ENCODE results near the gene FSCN2. TPM values are rescaled to one million over a fixed set of nuclear protein-coding genes. Genes with fewer than 3 reads are reported as not detected.

Gene FSCN2
- total RNA-seq, 2 experiments from 2014 or later = 0.21 to 0.50 TPM

GRCh38 chr17:81546906-81547613 lies 18.9 kb downstream of the FSCN2 start:
- POLR2A ChIA-PET = no interaction called here
- CTCF ChIA-PET = interaction anchor here (0.6 kb wide), 1 partner anchor 62 kb away, joined by 3 read pairs; no protein-coding TSS in a partner anchor

- POLR2A ChIA-PET = no interaction called here
- CTCF ChIA-PET = no interaction called here
Measured at GRCh38 chr17:81547614-81547982, 19.4 kb downstream of the FSCN2 start.

GRCh38 chr17:81549031-81549557 lies 20.9 kb downstream of the FSCN2 start:
- POLR2A ChIA-PET = no interaction called here
- CTCF ChIA-PET = no interaction called here

- ChIA-PET POLR2A (no interaction called here), CTCF (no interaction called here)
Measured at GRCh38 chr17:81549826-81550225, 21.6 kb downstream of the FSCN2 start.

- ChIA-PET POLR2A (no interaction called here), CTCF (interaction anchor here (0.8 kb wide), 1 partner anchor 13 kb away, joined by 3 read pairs; no protein-coding TSS in a partner anchor)
Measured at GRCh38 chr17:81550285-81550684, 22.1 kb downstream of the FSCN2 start.

- ChIA-PET POLR2A (no interaction called here), CTCF (interaction anchor here (0.8 kb wide), 1 partner anchor 13 kb away, joined by 3 read pairs; no protein-coding TSS in a partner anchor)
Measured at GRCh38 chr17:81550830-81551457, 22.8 kb downstream of the FSCN2 start.

- CTCF ChIA-PET = interaction anchor here (1.4 kb wide), 1 partner anchor 132 kb away, joined by 3 read pairs; the partner anchor contains the start of genes ARL16 and HGS
- POLR2A ChIA-PET = interaction anchor here (0.5 to 1.4 kb wide), 6 partner anchors 9 to 46 kb away, joined by 3 to 4 read pairs (median 4); no protein-coding TSS in a partner anchor
Measured at GRCh38 chr17:81551458-81552243, 23.5 kb downstream of the FSCN2 start.

- ChIA-PET POLR2A (interaction anchor here (0.5 to 1.4 kb wide), 8 partner anchors 9 to 313 kb away, joined by 3 to 4 read pairs (median 4); partner anchors contain the start of genes NDUFAF8 and TEPSIN), CTCF (interaction anchor here (0.8 to 1.4 kb wide), 4 partner anchors 32 to 131 kb away, joined by 3 to 4 read pairs (median 3); partner anchors contain the start of genes ARL16 and HGS)
Measured at GRCh38 chr17:81552244-81553017, 24.3 kb downstream of the FSCN2 start, which contains the start of gene FAAP100. FAAP100 (minus strand) TSS chr17:81552353; CDS start chr17:81552330, 23 bp downstream.

- ChIA-PET CTCF (interaction anchor here (0.8 to 1.4 kb wide), 4 partner anchors 33 to 130 kb away, joined by 3 to 4 read pairs (median 3); partner anchors contain the start of genes ARL16 and HGS), POLR2A (interaction anchor here (1.0 to 1.4 kb wide), 4 partner anchors 19 to 314 kb away, joined by 3 to 4 read pairs (median 4); partner anchors contain the start of genes NDUFAF8 and TEPSIN)
Measured at GRCh38 chr17:81553018-81553615, 24.9 kb downstream of the FSCN2 start.

GRCh38 chr17:81553616-81554181 lies 25.5 kb downstream of the FSCN2 start:
- POLR2A ChIA-PET = no interaction called here

GRCh38 chr17:81556175-81556691 lies 28.1 kb downstream of the FSCN2 start:
- CTCF ChIA-PET = interaction anchor here (1.4 kb wide), 1 partner anchor 10 kb away, joined by 4 read pairs; no protein-coding TSS in a partner anchor
- POLR2A ChIA-PET = no interaction called here

More at GRCh38 chr17:81553616-81554181, 25.5 kb downstream of the FSCN2 start:
- CTCF ChIA-PET = interaction anchor here (0.9 to 1.2 kb wide), 2 partner anchors 47 to 77 kb away, joined by 3 to 4 read pairs; no protein-coding TSS in a partner anchor

GRCh38 chr17:81556863-81557262 lies 28.7 kb downstream of the FSCN2 start:
- ChIA-PET POLR2A (no interaction called here), CTCF (no interaction called here)

- CTCF ChIA-PET = no interaction called here
- POLR2A ChIA-PET = no interaction called here
Measured at GRCh38 chr17:81557276-81558114, 29.3 kb downstream of the FSCN2 start.

- POLR2A ChIA-PET = no interaction called here
Measured at GRCh38 chr17:81558115-81558468, 29.9 kb downstream of the FSCN2 start.

GRCh38 chr17:81558941-81559806 lies 31.0 kb downstream of the FSCN2 start:
- CTCF ChIA-PET = interaction anchor here (0.7 kb wide), 1 partner anchor 140 kb away, joined by 4 read pairs; no protein-coding TSS in a partner anchor
- POLR2A ChIA-PET = interaction anchor here (0.7 kb wide), 1 partner anchor 108 kb away, joined by 6 read pairs; no protein-coding TSS in a partner anchor

More at GRCh38 chr17:81558115-81558468, 29.9 kb downstream of the FSCN2 start:
- CTCF ChIA-PET = no interaction called here

- POLR2A ChIA-PET = no interaction called here
- CTCF ChIA-PET = no interaction called here
Measured at GRCh38 chr17:81561494-81561885, 33.3 kb downstream of the FSCN2 start.
